Loucy (cell line): Measurements from ENCODE around the gene NHEJ1.

Experiments
- H2AFZ ChIP-seq: fragments of 200-600 bp; sonication (generic); 2 replicates; pipeline ENCODE4 v1.6.0; 2016; ENCODE audit warnings: antibody characterized with exemption, mild to moderate bottlenecking, low read length, moderate library complexity
- H3F3A ChIP-seq: fragments of 200-600 bp; 2 replicates; pipeline ENCODE4 v1.6.0; 2016; ENCODE audit warnings: antibody characterized with exemption, low read depth, mild to moderate bottlenecking
- H3K27me3 ChIP-seq: fragments of 200-600 bp; sonication (generic); 2 replicates; pipeline ENCODE4 v1.6.1; 2014; ENCODE audit warnings: low read length, mild to moderate bottlenecking; ENCODE audit not compliant: insufficient read depth, poor library complexity, severe bottlenecking
- H3K36me3 ChIP-seq: fragments of 200-600 bp; sonication (generic); 2 replicates; pipeline ENCODE4 v1.6.1; 2016; ENCODE audit warnings: low read length; ENCODE audit not compliant: insufficient read depth
- H3K4me1 ChIP-seq: fragments of 200-600 bp; sonication (generic); 2 replicates; pipeline ENCODE4 v1.5.1; 2014; ENCODE audit warnings: low read length, mild to moderate bottlenecking; ENCODE audit not compliant: insufficient read depth, poor library complexity, severe bottlenecking
- H3K4me2 ChIP-seq: fragments of 200-600 bp; sonication (generic); 2 replicates; pipeline ENCODE4 v1.6.0; 2014; ENCODE audit warnings: antibody characterized with exemption, low read length, low read depth, mild to moderate bottlenecking; ENCODE audit not compliant: poor library complexity, severe bottlenecking
- H3K4me3 ChIP-seq: fragments of 200-600 bp; sonication (generic); 2 replicates; pipeline ENCODE4 v1.5.1; 2014; ENCODE audit warnings: low read length, mild to moderate bottlenecking, mixed read lengths; ENCODE audit not compliant: poor library complexity, severe bottlenecking
- H3K79me2 ChIP-seq: fragments of 200-600 bp; sonication (generic); 2 replicates; pipeline ENCODE4 v1.6.1; 2014; ENCODE audit warnings: low read length; ENCODE audit not compliant: insufficient read depth
- H3K9ac ChIP-seq: fragments of 200-600 bp; sonication (generic); 2 replicates; pipeline ENCODE4 v1.6.0; 2014; ENCODE audit warnings: mild to moderate bottlenecking, low read depth, low read length, moderate library complexity; ENCODE audit not compliant: poor library complexity, severe bottlenecking
- H3K9me2 ChIP-seq: fragments of 200-600 bp; sonication (generic); replicated peaks from 2 replicates; pipeline ENCODE4 v1.6.1; 2016; ENCODE audit warnings: low read depth, low read length, mixed read lengths
- H3K9me3 ChIP-seq: fragments of 200-600 bp; sonication (generic); 2 replicates; pipeline ENCODE4 v1.6.1; 2014; ENCODE audit warnings: mild to moderate bottlenecking, antibody characterized with exemption, low read length, low read depth; ENCODE audit not compliant: insufficient read depth
- H4K20me1 ChIP-seq: fragments of 200-600 bp; sonication (generic); 2 replicates; pipeline ENCODE4 v1.6.0; 2014; ENCODE audit warnings: antibody characterized with exemption, low read length, mild to moderate bottlenecking; ENCODE audit not compliant: insufficient read depth, poor library complexity, severe bottlenecking
- EZH2phosphoT487 ChIP-seq: fragments of 200-600 bp; IDR thresholded peaks from 2 replicates; pipeline ENCODE4 v1.6.1; 2018; ENCODE audit warnings: antibody characterized with exemption, mild to moderate bottlenecking, moderate library complexity, borderline replicate concordance
- TF ChIP-seq, protein P1 (sequence below): fragments of 200-600 bp; sonication (generic); conservative IDR thresholded peaks from 2 replicates; pipeline ENCODE4 v1.5.1; 2014; ENCODE audit warnings: mild to moderate bottlenecking, antibody characterized with exemption, low read length

The NHEJ1 gene

DNA sequence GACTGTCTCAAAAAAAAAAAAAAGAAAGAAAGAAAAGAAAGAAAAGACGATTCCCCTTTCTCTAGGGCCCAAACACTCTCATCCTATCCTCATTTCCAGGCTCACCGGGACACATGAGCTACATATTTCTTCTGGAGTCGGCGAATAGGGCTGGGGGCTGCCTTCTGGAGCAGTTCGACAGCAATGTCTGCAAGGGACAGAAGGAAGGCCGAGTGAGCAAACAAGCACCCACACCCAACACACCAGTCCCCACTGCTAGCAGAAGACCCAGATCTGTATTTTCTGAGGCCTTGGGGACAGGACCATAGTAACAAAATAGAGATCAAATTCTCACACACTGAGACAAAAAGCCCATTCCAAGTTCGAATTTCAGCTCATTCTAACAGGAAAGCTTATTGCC, 14.9 kb upstream of the NHEJ1 start:
- Histone ChIP-seq H3K4me3 (peak overlapping the region; percentile 97), H4K20me1 (peaks cover 32% of the 10 kb centered on the region), H3F3A (peaks cover 9% of the 10 kb centered on the region; the same call in 1 of the 2 replicates), H3K27me3 (no peaks in the 10 kb centered on the region), H3K9me2 (no peaks in the 10 kb centered on the region), H3K36me3 (peaks cover 7% of the 10 kb centered on the region; the same call in 1 of the 2 replicates), H3K9me3 (no peaks in the 10 kb centered on the region), H3K4me2 (peak overlapping the region; percentile 92), H3K79me2 (peaks cover 46% of the 10 kb centered on the region), H3K4me1 (peaks cover 32% of the 10 kb centered on the region), H2AFZ (no peak overlapping the region), H3K9ac (peak overlapping the region; percentile 85)
- TF ChIP-seq, protein P1, sequence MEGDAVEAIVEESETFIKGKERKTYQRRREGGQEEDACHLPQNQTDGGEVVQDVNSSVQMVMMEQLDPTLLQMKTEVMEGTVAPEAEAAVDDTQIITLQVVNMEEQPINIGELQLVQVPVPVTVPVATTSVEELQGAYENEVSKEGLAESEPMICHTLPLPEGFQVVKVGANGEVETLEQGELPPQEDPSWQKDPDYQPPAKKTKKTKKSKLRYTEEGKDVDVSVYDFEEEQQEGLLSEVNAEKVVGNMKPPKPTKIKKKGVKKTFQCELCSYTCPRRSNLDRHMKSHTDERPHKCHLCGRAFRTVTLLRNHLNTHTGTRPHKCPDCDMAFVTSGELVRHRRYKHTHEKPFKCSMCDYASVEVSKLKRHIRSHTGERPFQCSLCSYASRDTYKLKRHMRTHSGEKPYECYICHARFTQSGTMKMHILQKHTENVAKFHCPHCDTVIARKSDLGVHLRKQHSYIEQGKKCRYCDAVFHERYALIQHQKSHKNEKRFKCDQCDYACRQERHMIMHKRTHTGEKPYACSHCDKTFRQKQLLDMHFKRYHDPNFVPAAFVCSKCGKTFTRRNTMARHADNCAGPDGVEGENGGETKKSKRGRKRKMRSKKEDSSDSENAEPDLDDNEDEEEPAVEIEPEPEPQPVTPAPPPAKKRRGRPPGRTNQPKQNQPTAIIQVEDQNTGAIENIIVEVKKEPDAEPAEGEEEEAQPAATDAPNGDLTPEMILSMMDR: no peak
- no peak for TF ChIP-seq EZH2phosphoT487

DNA sequence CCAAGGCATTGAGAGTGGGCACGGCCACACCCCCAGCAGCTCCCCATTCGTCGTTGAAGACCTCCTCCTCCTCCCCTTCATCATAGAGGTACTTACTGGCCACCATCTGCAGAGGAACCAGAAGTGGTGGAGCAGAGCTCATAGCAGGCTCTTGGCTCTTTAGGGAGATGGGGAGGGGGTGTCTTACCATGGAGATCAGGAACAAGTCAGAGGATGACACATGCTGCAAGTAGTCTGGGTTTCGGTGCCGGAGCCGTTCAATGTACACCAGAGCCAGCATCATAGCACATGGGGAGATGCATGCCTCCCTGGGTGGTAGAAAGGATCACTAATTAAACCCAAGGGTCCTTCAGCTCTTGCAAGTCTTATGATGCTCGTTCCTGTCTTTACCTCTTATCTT, 14.2 kb upstream of the NHEJ1 start:
- H4K20me1 ChIP-seq: peaks cover 28% of the 10 kb centered on the region
- H3K4me1 ChIP-seq: peaks cover 26% of the 10 kb centered on the region
- peaks cover 39% of the 10 kb centered on the region for H3K79me2 ChIP-seq
- peak overlapping the region; percentile 92 for H3K4me2 ChIP-seq
- no peaks in the 10 kb centered on the region for H3K9me2 ChIP-seq
- H3K36me3 ChIP-seq: peaks cover 3% of the 10 kb centered on the region; the same call in 1 of the 2 replicates
- TF ChIP-seq EZH2phosphoT487: no peak
- TF ChIP-seq, protein P1: no peak
- H3K4me3 ChIP-seq: peak overlapping the region; percentile 43
- no peaks in the 10 kb centered on the region for H3K9me3 ChIP-seq
- no peak overlapping the region for H2AFZ ChIP-seq
- H3K9ac ChIP-seq: peak overlapping the region; percentile 13
- H3K27me3 ChIP-seq: no peaks in the 10 kb centered on the region
- H3F3A ChIP-seq: peaks cover 9% of the 10 kb centered on the region; the same call in 1 of the 2 replicates

GRCh38 chr2:219174146-219174545, 13.5 kb upstream of the NHEJ1 start:
- Histone ChIP-seq H3K36me3 (peaks cover 3% of the 10 kb centered on the region; the same call in 1 of the 2 replicates), H2AFZ (no peak overlapping the region), H3K4me3 (no peak overlapping the region), H3K4me2 (peak overlapping the region; percentile 92), H3K9ac (peak overlapping the region; percentile 13), H3K27me3 (no peaks in the 10 kb centered on the region), H3K9me3 (no peaks in the 10 kb centered on the region), H3K4me1 (peaks cover 20% of the 10 kb centered on the region), H3K79me2 (peaks cover 32% of the 10 kb centered on the region), H4K20me1 (peaks cover 22% of the 10 kb centered on the region), H3F3A (peaks cover 9% of the 10 kb centered on the region; the same call in 1 of the 2 replicates), H3K9me2 (no peaks in the 10 kb centered on the region)
- TF ChIP-seq, protein P1: no peak
- no peak for TF ChIP-seq EZH2phosphoT487
